Measurements from ENCODE around the gene HDGF. TPM values are rescaled to one million over a fixed set of nuclear protein-coding genes. Genes with fewer than 3 reads are reported as not detected.

Gene HDGF
- total RNA-seq, 2 experiments from 2014 or later: 282 to 283 TPM

DNA sequence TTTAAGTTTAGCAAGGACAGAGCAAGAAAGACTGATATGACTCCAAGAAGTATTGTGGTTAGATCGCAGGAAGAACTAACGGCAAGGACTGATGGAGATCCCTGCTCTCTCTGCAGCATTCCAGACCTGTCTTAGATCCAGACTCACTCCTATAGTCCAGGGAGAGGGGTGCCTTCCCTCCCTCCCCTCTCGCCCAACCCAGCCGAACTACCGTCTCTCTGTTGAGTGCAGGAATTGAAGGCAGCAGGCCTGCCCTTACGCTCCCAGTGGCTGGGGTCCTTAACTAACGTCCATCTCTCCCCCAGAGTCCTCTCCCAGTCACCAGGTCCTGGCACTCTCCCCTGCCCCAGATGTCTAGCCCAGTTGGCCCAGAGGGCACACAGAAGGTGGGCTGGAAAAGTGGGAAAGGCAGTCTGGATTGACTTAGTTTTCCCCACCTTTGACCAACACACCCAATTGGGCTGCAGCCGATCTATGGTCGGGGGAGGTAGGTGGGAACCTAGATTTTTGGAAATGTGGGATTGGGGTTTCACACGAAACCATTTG, 47.2 kb downstream of the HDGF start:
- H3K4me1 Mint-ChIP-seq (ENCODE audit: low read depth): peaks cover 27% of the 10 kb centered on the region
- CTCF ChIA-PET: interaction anchor here (2.4 to 11.8 kb wide), 5 partner anchors 13 to 80 kb away, joined by 7 to 183 read pairs (median 21); no protein-coding TSS in a partner anchor
- DNase-seq: no peak
- no peak overlapping the region for H3K4me3 Mint-ChIP-seq
- no peaks in the 10 kb centered on the region for H3K36me3 Mint-ChIP-seq (ENCODE audit: low read depth)
- H3K27ac Mint-ChIP-seq: no peak overlapping the region
- intact Hi-C loops (cut with micrococcal nuclease): no loop called here
- H3K27me3 Mint-ChIP-seq (ENCODE audit: low read depth): peaks cover 29% of the 10 kb centered on the region
- H3K9me3 Mint-ChIP-seq: no peaks in the 10 kb centered on the region

- H3K4me3 Mint-ChIP-seq: no peak overlapping the region
- peaks cover 32% of the 10 kb centered on the region for H3K27me3 Mint-ChIP-seq (ENCODE audit: low read depth)
- CTCF ChIA-PET: interaction anchor here (11.8 kb wide), 1 partner anchor 13 kb away, joined by 183 read pairs; no protein-coding TSS in a partner anchor
- no peaks in the 10 kb centered on the region for H3K36me3 Mint-ChIP-seq (ENCODE audit: low read depth)
- peaks cover 27% of the 10 kb centered on the region for H3K4me1 Mint-ChIP-seq (ENCODE audit: low read depth)
- no peak overlapping the region for H3K27ac Mint-ChIP-seq
- DNase-seq: no peak
- H3K9me3 Mint-ChIP-seq: no peaks in the 10 kb centered on the region
- intact Hi-C loops (cut with micrococcal nuclease): no loop called here
Measured at GRCh38 chr1:156703741-156704140, 47.7 kb downstream of the HDGF start.

DNA sequence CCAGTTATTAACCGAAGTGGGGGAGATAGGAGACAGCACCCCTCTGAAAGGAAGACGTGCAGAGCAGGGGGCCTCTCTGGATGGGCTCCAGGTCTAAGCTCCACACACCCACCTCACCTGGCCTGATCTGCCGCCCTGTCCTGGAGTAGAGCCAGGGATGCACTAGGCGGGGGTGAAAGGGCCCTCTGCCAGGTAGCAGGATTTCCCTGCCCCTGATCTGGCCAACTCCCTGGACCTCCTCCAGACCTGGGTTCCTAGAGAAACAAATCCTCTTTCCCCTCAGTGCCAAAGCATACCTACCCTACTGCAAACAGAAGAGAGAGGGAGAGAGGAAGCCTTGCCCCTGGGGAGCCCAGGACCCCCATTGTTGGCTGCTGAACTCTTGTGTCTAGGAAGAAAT, 48.1 kb downstream of the HDGF start:
- no peak for DNase-seq
- Mint-ChIP-seq H3K4me1 (ENCODE audit: low read depth) (peaks cover 27% of the 10 kb centered on the region), H3K4me3 (no peak overlapping the region), H3K27ac (no peak overlapping the region), H3K36me3 (ENCODE audit: low read depth) (no peaks in the 10 kb centered on the region), H3K27me3 (ENCODE audit: low read depth) (peaks cover 33% of the 10 kb centered on the region), H3K9me3 (no peaks in the 10 kb centered on the region)
- CTCF ChIA-PET: interaction anchor here (0.6 to 11.8 kb wide), 5 partner anchors 13 to 123 kb away, joined by 3 to 183 read pairs (median 8); partner anchors contain the start of gene NES
- intact Hi-C loops (cut with micrococcal nuclease): no loop called here

- no peak for DNase-seq
- no peak overlapping the region for H3K27ac Mint-ChIP-seq
- H3K4me1 Mint-ChIP-seq (ENCODE audit: low read depth): peaks cover 15% of the 10 kb centered on the region
- H3K9me3 Mint-ChIP-seq: no peaks in the 10 kb centered on the region
- CTCF ChIA-PET: interaction anchor here (0.9 to 11.8 kb wide), 6 partner anchors 10 to 88 kb away, joined by 3 to 183 read pairs (median 7); partner anchors contain the start of gene NES
- intact Hi-C loops (cut with micrococcal nuclease): no loop called here
- no peaks in the 10 kb centered on the region for H3K36me3 Mint-ChIP-seq (ENCODE audit: low read depth)
- peaks cover 39% of the 10 kb centered on the region for H3K27me3 Mint-ChIP-seq (ENCODE audit: low read depth)
- no peak overlapping the region for H3K4me3 Mint-ChIP-seq
Measured at GRCh38 chr1:156700736-156701531, 50.5 kb downstream of the HDGF start.

GRCh38 chr1:156698995-156699394, 52.5 kb downstream of the HDGF start:
- DNase-seq: no peak
- Mint-ChIP-seq H3K27me3 (ENCODE audit: low read depth) (peaks cover 31% of the 10 kb centered on the region), H3K9me3 (no peaks in the 10 kb centered on the region), H3K4me3 (no peak overlapping the region), H3K4me1 (ENCODE audit: low read depth) (no peaks in the 10 kb centered on the region), H3K36me3 (ENCODE audit: low read depth) (no peaks in the 10 kb centered on the region), H3K27ac (no peak overlapping the region)
- CTCF ChIA-PET: interaction anchor here (1.2 to 11.8 kb wide), 4 partner anchors 8 to 39 kb away, joined by 3 to 183 read pairs (median 8); no protein-coding TSS in a partner anchor
- intact Hi-C loops (cut with micrococcal nuclease): no loop called here

DNA sequence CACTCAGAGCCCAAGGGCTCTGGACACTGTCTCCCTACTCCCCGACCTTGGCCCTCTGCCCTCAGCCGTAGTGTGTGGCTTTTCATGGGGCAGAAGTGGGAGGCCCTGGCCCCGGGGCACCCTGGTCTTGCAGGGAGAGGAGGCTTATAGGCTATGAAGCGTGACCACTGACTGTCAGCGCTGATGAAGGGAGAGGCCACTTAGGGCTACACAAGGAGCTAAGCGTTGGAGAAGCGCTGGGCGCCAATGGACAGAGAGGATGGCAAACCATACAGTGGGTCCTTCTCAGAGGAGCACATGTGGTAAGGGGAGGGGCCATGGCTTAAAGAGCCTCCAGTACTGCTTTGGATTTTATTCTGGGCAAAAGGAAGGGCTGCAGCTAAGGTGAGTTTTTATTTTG, 54.0 kb downstream of the HDGF start:
- no peak overlapping the region for H3K27ac Mint-ChIP-seq

GRCh38 chr1:156696755-156697154, 54.7 kb downstream of the HDGF start:
- DNase-seq: no peak
- peak overlapping the region; percentile 8 for H3K27ac Mint-ChIP-seq
- CTCF ChIA-PET: interaction anchor here (0.9 to 1.3 kb wide), 2 partner anchors 29 to 36 kb away, joined by 3 to 4 read pairs; no protein-coding TSS in a partner anchor
- H3K27me3 Mint-ChIP-seq (ENCODE audit: low read depth): peaks cover 42% of the 10 kb centered on the region
- no peak overlapping the region for H3K4me3 Mint-ChIP-seq
- H3K4me1 Mint-ChIP-seq (ENCODE audit: low read depth): peaks cover 18% of the 10 kb centered on the region
- intact Hi-C loops (cut with micrococcal nuclease): no loop called here
- no peaks in the 10 kb centered on the region for H3K36me3 Mint-ChIP-seq (ENCODE audit: low read depth)
- no peaks in the 10 kb centered on the region for H3K9me3 Mint-ChIP-seq

More for the DNA sequence above, 54.0 kb downstream of the HDGF start:
- Mint-ChIP-seq H3K27me3 (ENCODE audit: low read depth) (peaks cover 34% of the 10 kb centered on the region), H3K4me1 (ENCODE audit: low read depth) (peaks cover 11% of the 10 kb centered on the region), H3K36me3 (ENCODE audit: low read depth) (no peaks in the 10 kb centered on the region), H3K4me3 (no peak overlapping the region), H3K9me3 (no peaks in the 10 kb centered on the region)
- CTCF ChIA-PET: interaction anchor here (0.9 to 3.0 kb wide), 4 partner anchors 18 to 38 kb away, joined by 3 to 8 read pairs (median 6); no protein-coding TSS in a partner anchor
- intact Hi-C loops (cut with micrococcal nuclease): no loop called here
- DNase-seq: no peak

DNA sequence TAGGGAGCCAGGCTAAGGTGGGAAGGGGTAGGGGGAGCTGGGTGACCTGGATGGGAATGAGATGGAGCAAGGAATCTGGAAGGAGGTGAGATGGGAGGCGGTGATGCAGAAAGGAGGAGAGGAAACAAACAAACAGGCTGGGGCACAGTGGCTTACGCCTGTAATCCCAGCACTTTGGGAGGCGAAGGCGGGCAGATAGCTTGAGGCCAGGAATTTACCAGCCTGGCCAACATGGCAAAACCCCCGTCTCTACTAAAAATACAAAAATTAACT, 56.8 kb downstream of the HDGF start:
- H3K27me3 Mint-ChIP-seq (ENCODE audit: low read depth): peaks cover 55% of the 10 kb centered on the region
- H3K27ac Mint-ChIP-seq: no peak overlapping the region
- intact Hi-C loops (cut with micrococcal nuclease): no loop called here
- CTCF ChIA-PET: interaction anchor here (0.6 to 2.4 kb wide), 5 partner anchors 10 to 32 kb away, joined by 3 to 11 read pairs (median 3); partner anchors contain the start of gene CRABP2
- H3K36me3 Mint-ChIP-seq (ENCODE audit: low read depth): no peaks in the 10 kb centered on the region
- no peak for DNase-seq
- no peak overlapping the region for H3K4me3 Mint-ChIP-seq
- H3K4me1 Mint-ChIP-seq (ENCODE audit: low read depth): peaks cover 22% of the 10 kb centered on the region
- no peaks in the 10 kb centered on the region for H3K9me3 Mint-ChIP-seq

DNA sequence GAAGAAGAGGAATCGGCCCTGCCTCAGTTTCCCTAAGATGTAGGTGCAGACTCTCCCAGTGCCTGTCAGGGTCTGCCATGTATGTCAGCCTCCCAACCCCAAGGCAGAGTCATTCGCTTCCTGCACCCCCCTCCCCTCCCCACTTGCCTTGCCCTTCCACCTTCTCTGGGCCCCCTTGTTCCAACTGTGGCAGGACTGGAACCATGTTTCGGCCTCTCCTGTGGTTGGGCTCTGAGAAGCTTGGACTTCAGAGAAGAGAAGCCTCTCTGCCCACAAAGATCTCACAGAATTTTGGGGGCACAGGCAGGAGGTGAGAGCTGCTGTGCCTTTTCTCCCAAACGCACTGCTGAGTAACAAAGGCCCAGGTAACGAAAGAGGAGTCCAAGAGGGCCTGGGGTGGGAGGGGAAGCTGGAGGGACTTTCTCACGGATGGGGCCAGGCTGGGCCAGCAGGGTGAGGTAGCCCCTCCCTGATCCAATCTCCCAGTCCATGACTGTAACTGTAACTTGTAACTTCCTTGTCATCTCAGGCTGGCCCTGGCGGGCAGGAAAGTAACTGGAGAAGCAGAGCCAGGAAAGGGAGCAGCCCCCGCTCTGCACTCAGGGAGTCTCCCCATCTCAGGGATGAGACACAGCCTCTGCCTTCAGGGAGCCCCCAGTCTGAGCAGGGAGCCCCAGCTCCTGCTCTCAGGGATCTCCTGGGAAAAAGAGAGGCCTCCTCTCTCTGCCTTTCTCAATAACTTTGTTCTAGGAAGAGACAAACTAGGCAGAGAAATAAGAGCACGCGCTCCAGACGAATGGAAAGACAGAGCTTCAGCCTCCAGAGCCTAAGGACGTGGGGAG, 57.4 kb downstream of the HDGF start:
- intact Hi-C loops (cut with micrococcal nuclease): no loop called here
- Mint-ChIP-seq H3K27me3 (ENCODE audit: low read depth) (peaks cover 55% of the 10 kb centered on the region), H3K4me3 (no peak overlapping the region), H3K9me3 (no peaks in the 10 kb centered on the region), H3K27ac (no peak overlapping the region), H3K36me3 (ENCODE audit: low read depth) (no peaks in the 10 kb centered on the region), H3K4me1 (ENCODE audit: low read depth) (peaks cover 24% of the 10 kb centered on the region)
- CTCF ChIA-PET: interaction anchor here (1.0 to 7.4 kb wide), 4 partner anchors 9 to 33 kb away, joined by 3 to 166 read pairs (median 7); partner anchors contain the start of genes CRABP2, ISG20L2 and METTL25B
- no peak for DNase-seq

GRCh38 chr1:156692925-156693847, 58.3 kb downstream of the HDGF start:
- no peaks in the 10 kb centered on the region for H3K36me3 Mint-ChIP-seq (ENCODE audit: low read depth)
- no peak for DNase-seq

GRCh38 chr1:156692441-156692924, 59.0 kb downstream of the HDGF start:
- Mint-ChIP-seq H3K27me3 (ENCODE audit: low read depth) (peaks cover 58% of the 10 kb centered on the region), H3K4me1 (ENCODE audit: low read depth) (peaks cover 24% of the 10 kb centered on the region), H3K36me3 (ENCODE audit: low read depth) (no peaks in the 10 kb centered on the region), H3K4me3 (no peak overlapping the region), H3K9me3 (no peaks in the 10 kb centered on the region), H3K27ac (no peak overlapping the region)
- DNase-seq: no peak
- CTCF ChIA-PET: interaction anchor here (3.9 to 7.4 kb wide), 4 partner anchors 12 to 35 kb away, joined by 34 to 183 read pairs (median 110); partner anchors contain the start of genes CRABP2, ISG20L2, METTL25B and NES
- intact Hi-C loops (cut with micrococcal nuclease): no loop called here

More at GRCh38 chr1:156692925-156693847, 58.3 kb downstream of the HDGF start:
- Mint-ChIP-seq H3K9me3 (no peaks in the 10 kb centered on the region), H3K27me3 (ENCODE audit: low read depth) (peaks cover 58% of the 10 kb centered on the region), H3K27ac (no peak overlapping the region), H3K4me3 (no peak overlapping the region), H3K4me1 (ENCODE audit: low read depth) (peaks cover 24% of the 10 kb centered on the region)
- CTCF ChIA-PET: interaction anchor here (4.7 to 7.4 kb wide), 3 partner anchors 11 to 34 kb away, joined by 53 to 183 read pairs (median 166); partner anchors contain the start of genes CRABP2, ISG20L2 and METTL25B
- intact Hi-C loops (cut with micrococcal nuclease): no loop called here
